ENCODE results near the gene AUTS2. TPM values are rescaled to one million over a fixed set of nuclear protein-coding genes. Genes with fewer than 3 reads are reported as not detected.

Gene AUTS2
- total RNA-seq, 6 donors from 2014 or later = 38.9 to 151 (median 55.8) TPM

DNA sequence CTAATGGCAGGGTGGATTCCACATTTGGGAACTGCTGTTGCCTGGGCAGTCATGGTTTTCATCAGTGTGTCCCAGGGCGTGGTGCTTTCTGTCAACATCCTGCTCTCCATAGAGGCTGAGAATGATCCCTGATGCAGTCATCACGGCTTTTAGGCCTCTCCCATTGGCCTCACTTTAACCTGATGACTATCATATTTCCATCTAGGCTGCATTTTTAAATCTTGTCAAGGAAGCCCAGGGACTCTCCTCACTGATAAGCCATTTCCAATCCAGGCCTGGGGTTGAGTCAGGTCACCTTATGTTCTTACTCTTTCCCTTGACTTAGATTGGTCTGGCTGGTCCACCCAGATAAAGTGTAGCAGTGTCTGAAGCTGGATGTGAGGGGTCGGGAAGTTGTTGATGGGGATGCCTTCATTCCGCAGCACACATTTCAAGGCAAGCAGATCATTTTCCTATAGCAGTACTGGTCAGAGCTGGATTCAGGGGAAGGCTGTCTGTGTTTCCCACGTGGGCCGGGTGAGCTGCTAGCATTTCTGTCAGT, 177.0 kb downstream of the AUTS2 start:
- WGBS, 2 donors = 71 to 73% methylated on average over 6 of the region's 6 CpGs
- no peaks in the 10 kb centered on the region for H3K36me3 ChIP-seq
- no peak for DNase-seq
- TF ChIP-seq EP300 (IDR thresholded peaks at IDR 0.05) (no peak), POLR2AphosphoS5 (IDR thresholded peaks at IDR 0.05) (no peak)
- H3K27ac ChIP-seq = no peak overlapping the region
- no peaks in the 10 kb centered on the region for H3K9me3 ChIP-seq
- ATAC-seq (ENCODE audit: low FRiP score in 2 of 2) = peak; percentile 35 to 95
- H3K4me3 ChIP-seq = no peak overlapping the region
- H3K4me1 ChIP-seq = no peaks in the 10 kb centered on the region
- H3K27me3 ChIP-seq = no peaks in the 10 kb centered on the region

DNA sequence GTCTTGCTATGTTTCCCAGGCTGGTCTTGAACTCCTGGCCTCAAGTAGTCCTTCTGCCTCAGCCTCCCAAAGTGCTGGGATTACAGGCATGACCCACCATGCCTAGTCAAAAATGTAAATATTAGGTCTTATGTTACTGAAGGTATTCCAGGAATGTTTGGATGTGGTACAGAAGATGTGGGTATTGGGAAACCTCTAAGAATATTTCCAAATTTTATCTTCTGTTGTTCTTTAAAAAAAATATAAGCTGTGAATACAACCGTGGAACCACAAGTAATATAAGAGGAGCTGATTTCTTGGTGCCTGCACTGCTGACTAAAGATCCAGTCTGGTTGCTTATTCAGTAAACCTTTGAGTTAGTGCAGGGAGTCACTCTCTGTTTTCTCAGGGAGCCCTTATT, 178.3 kb downstream of the AUTS2 start:
- Histone ChIP-seq H3K9me3 (no peaks in the 10 kb centered on the region), H3K4me3 (no peak overlapping the region), H3K27ac (no peak overlapping the region), H3K27me3 (no peaks in the 10 kb centered on the region), H3K4me1 (no peaks in the 10 kb centered on the region), H3K36me3 (no peaks in the 10 kb centered on the region)
- DNase-seq (no peak), ATAC-seq (ENCODE audit: low FRiP score in 2 of 2) (no peak)
- no peak for TF ChIP-seq POLR2A (IDR thresholded peaks at IDR 0.05)
- no peak for TF ChIP-seq POLR2AphosphoS5 (IDR thresholded peaks at IDR 0.05)
- TF ChIP-seq, protein P1, sequence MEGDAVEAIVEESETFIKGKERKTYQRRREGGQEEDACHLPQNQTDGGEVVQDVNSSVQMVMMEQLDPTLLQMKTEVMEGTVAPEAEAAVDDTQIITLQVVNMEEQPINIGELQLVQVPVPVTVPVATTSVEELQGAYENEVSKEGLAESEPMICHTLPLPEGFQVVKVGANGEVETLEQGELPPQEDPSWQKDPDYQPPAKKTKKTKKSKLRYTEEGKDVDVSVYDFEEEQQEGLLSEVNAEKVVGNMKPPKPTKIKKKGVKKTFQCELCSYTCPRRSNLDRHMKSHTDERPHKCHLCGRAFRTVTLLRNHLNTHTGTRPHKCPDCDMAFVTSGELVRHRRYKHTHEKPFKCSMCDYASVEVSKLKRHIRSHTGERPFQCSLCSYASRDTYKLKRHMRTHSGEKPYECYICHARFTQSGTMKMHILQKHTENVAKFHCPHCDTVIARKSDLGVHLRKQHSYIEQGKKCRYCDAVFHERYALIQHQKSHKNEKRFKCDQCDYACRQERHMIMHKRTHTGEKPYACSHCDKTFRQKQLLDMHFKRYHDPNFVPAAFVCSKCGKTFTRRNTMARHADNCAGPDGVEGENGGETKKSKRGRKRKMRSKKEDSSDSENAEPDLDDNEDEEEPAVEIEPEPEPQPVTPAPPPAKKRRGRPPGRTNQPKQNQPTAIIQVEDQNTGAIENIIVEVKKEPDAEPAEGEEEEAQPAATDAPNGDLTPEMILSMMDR (IDR thresholded peaks at IDR 0.05) = no peak
- TF ChIP-seq EP300 (IDR thresholded peaks at IDR 0.05) = no peak
- WGBS, 2 donors = 45 to 61% methylated on average over 1 of the region's 1 CpG

DNA sequence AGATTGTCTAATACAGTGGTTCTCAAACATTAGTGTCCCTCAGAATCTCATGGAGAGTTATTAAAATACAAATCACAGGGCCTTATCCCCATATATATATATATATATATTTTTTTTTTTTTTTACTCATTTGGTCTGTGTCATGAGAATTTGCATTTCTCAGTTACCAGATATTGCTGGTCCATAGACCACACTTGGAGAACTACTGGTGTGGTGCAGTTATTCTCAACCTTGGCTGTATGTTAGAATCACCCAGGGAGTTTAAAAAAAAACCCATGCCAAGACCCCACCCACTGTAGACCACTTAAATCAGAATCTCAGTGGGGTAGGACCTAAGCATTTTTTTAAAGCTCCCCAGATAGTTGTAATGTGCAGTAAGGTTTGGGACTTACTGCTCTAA, 179.9 kb downstream of the AUTS2 start:
- Histone ChIP-seq H3K36me3 (no peaks in the 10 kb centered on the region), H3K27me3 (no peaks in the 10 kb centered on the region), H3K4me3 (no peak overlapping the region), H3K9me3 (no peaks in the 10 kb centered on the region), H3K27ac (no peak overlapping the region), H3K4me1 (peaks cover 0 to 2% (median 0%) of the 10 kb centered on the region in 4 donors)
- TF ChIP-seq, protein P1 (IDR thresholded peaks at IDR 0.05) = no peak
- TF ChIP-seq POLR2A (IDR thresholded peaks at IDR 0.05) (no peak), POLR2AphosphoS5 (IDR thresholded peaks at IDR 0.05) (no peak), EP300 (IDR thresholded peaks at IDR 0.05) (no peak)
- ATAC-seq (ENCODE audit: low FRiP score in 2 of 2) (no peak), DNase-seq (no peak)

DNA sequence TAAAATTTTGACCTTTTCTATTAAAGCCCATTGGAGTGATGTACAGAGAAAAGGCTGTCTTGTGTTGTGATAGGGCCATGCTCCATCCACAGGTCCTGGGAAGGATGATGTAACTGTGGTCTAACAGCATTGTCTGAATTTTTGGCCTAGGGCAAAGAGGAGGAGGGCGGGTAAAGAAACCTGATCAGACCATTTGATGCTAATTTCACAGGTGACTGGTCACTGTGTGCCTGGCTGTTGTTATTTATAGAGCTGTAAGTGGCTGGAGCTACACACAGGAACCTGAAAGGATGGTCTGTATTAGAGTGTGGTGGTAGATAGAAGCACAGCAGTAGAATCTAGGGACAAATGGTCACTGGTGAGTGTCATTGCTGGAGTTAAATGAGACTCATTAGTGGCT, 182.1 kb downstream of the AUTS2 start:
- no peak overlapping the region for H3K27ac ChIP-seq
- peaks cover 0 to 6% (median 2%) of the 10 kb centered on the region in 4 donors for H3K4me1 ChIP-seq
- no peak overlapping the region for H3K4me3 ChIP-seq
- TF ChIP-seq POLR2A (IDR thresholded peaks at IDR 0.05) = no peak
- TF ChIP-seq EP300 (IDR thresholded peaks at IDR 0.05) = no peak
- TF ChIP-seq POLR2AphosphoS5 (IDR thresholded peaks at IDR 0.05) = no peak
- TF ChIP-seq, protein P1 (IDR thresholded peaks at IDR 0.05) = no peak
- DNase-seq (no peak), ATAC-seq (ENCODE audit: low FRiP score in 2 of 2) (no peak)
- no peaks in the 10 kb centered on the region for H3K27me3 ChIP-seq
- no peaks in the 10 kb centered on the region for H3K9me3 ChIP-seq
- H3K36me3 ChIP-seq = no peaks in the 10 kb centered on the region
- WGBS, 2 donors = 90 to 91% methylated on average over 1 of the region's 1 CpG

DNA sequence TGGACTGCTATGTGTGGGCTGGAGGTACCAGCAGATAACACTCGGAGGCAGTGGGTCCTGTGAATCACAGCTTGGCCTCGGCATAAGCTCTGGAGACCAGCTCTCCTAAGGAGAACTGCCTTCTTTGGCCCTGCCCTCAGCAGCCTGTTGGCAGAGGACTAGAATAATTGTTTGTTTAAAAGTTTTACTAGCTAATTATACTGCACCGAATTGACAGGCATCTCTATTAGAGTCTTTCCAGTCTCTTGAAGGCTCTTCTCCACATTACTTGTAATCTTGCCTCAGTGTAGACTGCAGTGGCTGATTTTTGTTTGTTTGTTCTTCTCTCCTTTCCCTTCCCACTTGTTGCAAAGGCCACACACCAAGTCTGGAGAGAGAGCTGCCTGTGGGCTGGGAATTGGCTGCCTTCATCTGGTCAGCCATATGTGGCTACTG, 183.2 kb downstream of the AUTS2 start:
- Histone ChIP-seq H3K4me1 (peaks cover 0 to 6% (median 2%) of the 10 kb centered on the region in 4 donors), H3K4me3 (no peak overlapping the region), H3K27ac (no peak overlapping the region), H3K27me3 (no peaks in the 10 kb centered on the region), H3K9me3 (no peaks in the 10 kb centered on the region), H3K36me3 (no peaks in the 10 kb centered on the region)
- TF ChIP-seq POLR2AphosphoS5 (IDR thresholded peaks at IDR 0.05) = no peak
- TF ChIP-seq EP300 (IDR thresholded peaks at IDR 0.05) = no peak
- no peak for TF ChIP-seq POLR2A (IDR thresholded peaks at IDR 0.05)
- TF ChIP-seq, protein P1 (IDR thresholded peaks at IDR 0.05) = no peak
- peak in 1 of 2 donors; percentile 22 for DNase-seq
- 53 to 54% methylated on average over 3 of the region's 3 CpGs for WGBS, 2 donors
- peak in 1 of 2 donors; percentile 80 for ATAC-seq (ENCODE audit: low FRiP score in 2 of 2)
